HEK293 (cell line): ENCODE results near the gene UBE2F.

ENCODE experiments used
- CTCF ChIP-seq: fragments of 450-650 bp; formaldehyde crosslinking; IDR thresholded peaks from 2 replicates; pipeline ENCODE4 v1.5.1; 2016; ENCODE audit warnings: missing biosample characterization, missing genetic modification characterization
- YY1 ChIP-seq: fragments of 450-650 bp; formaldehyde crosslinking; IDR thresholded peaks from 2 replicates; pipeline ENCODE4 v1.5.1; 2018; ENCODE audit warnings: missing biosample characterization, missing genetic modification characterization
- ZNF18 ChIP-seq: fragments of 450-650 bp; formaldehyde crosslinking; IDR thresholded peaks from 2 replicates; pipeline ENCODE4 v1.5.1; 2016; ENCODE audit warnings: missing biosample characterization, missing genetic modification characterization
- ZNF341 ChIP-seq: fragments of 450-650 bp; formaldehyde crosslinking; IDR thresholded peaks from 2 replicates; pipeline ENCODE4; 2016; ENCODE audit warnings: low read depth, missing biosample characterization, missing genetic modification characterization
- ZNF404 ChIP-seq: fragments of 450-650 bp; formaldehyde crosslinking; IDR thresholded peaks from 2 replicates; pipeline ENCODE4 v1.5.1; 2017; ENCODE audit warnings: missing biosample characterization, missing genetic modification characterization
- ZNF660 ChIP-seq: fragments of 450-650 bp; IDR thresholded peaks from 2 replicates; pipeline ENCODE4 v1.5.1; 2018; ENCODE audit warnings: missing biosample characterization, mild to moderate bottlenecking, missing genetic modification characterization
- ZNF704 ChIP-seq: fragments of 450-650 bp; formaldehyde crosslinking; IDR thresholded peaks from 2 replicates; pipeline ENCODE4 v1.5.1; 2016; ENCODE audit warnings: missing biosample characterization, missing genetic modification characterization
- TF ChIP-seq, protein P1 (sequence below): fragments of 450-650 bp; formaldehyde crosslinking; IDR thresholded peaks from 2 replicates; pipeline ENCODE4 v1.5.1; 2016; ENCODE audit warnings: missing biosample characterization, missing genetic modification characterization

- TF ChIP-seq CTCF (tag by site-specific recombination) (no peak), ZNF704 (tag by site-specific recombination) (no peak), ZNF18 (tag by site-specific recombination) (no peak), YY1 (tag by site-specific recombination) (no peak), ZNF404 (tag by site-specific recombination) (no peak), ZNF341 (no peak), ZNF660 (no peak)
- TF ChIP-seq, protein P1, sequence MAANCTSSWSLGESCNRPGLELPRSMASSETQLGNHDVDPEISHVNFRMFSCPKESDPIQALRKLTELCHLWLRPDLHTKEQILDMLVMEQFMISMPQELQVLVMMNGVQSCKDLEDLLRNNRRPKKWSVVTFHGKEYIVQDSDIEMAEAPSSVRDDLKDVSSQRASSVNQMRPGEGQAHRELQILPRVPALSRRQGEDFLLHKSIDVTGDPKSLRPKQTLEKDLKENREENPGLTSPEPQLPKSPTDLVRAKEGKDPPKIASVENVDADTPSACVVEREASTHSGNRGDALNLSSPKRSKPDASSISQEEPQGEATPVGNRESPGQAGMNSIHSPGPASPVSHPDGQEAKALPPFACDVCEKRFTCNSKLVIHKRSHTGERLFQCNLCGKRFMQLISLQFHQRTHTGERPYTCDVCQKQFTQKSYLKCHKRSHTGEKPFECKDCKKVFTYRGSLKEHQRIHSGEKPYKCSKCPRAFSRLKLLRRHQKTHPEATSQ (tag by site-specific recombination) = no peak
These were observed 55.9 kb downstream of the UBE2F start for GRCh38 chr2:238022594-238023157.
